Chondrocyte (in vitro differentiated cells): ENCODE measurements around the gene GSG1L. TPM values are rescaled to one million over a fixed set of nuclear protein-coding genes. Genes with fewer than 3 reads are reported as not detected.

Source experiments
- DNase-seq: peaks from one replicate; pipeline ENCODE4 v3.0.0; 2021; ENCODE audit warnings: mixed read lengths, low spot score
- H3K27ac Mint-ChIP-seq: one replicate; pipeline ENCODE4 v1.8.0; 2021; ENCODE audit warnings: mild to moderate bottlenecking, moderate library complexity, mixed read lengths; ENCODE audit not compliant: unreplicated experiment
- H3K27me3 Mint-ChIP-seq: 2 replicates; pipeline ENCODE4 v1.8.0; 2021; ENCODE audit warnings: low read depth, mixed read lengths
- H3K36me3 Mint-ChIP-seq: 2 replicates; pipeline ENCODE4 v1.8.0; 2021; ENCODE audit warnings: low read depth, mixed read lengths
- H3K4me1 Mint-ChIP-seq: 2 replicates; pipeline ENCODE4 v1.8.0; 2021; ENCODE audit warnings: low read depth, mild to moderate bottlenecking, mixed read lengths
- H3K4me3 Mint-ChIP-seq: one replicate; pipeline ENCODE4 v1.8.0; 2021; ENCODE audit warnings: mild to moderate bottlenecking, moderate library complexity, mixed read lengths; ENCODE audit not compliant: unreplicated experiment
- H3K9me3 Mint-ChIP-seq: 2 replicates; pipeline ENCODE4 v1.8.0; 2021; ENCODE audit warnings: low read depth, mixed read lengths
- CTCF ChIP-seq: fragments of 200-600 bp; sonication (generic); IDR thresholded peaks from 2 replicates; pipeline ENCODE4 v1.5.0; 2021; ENCODE audit warnings: antibody characterized with exemption, mild to moderate bottlenecking, moderate library complexity
- total RNA-seq: library from RNA; stranded (reverse); gene quantifications from 3 replicates; pipeline ENCODE4 v1.2.1, GENCODE V29; 2021

The GSG1L gene
- total RNA-seq, 1 donor from 2014 or later = not detected

DNA sequence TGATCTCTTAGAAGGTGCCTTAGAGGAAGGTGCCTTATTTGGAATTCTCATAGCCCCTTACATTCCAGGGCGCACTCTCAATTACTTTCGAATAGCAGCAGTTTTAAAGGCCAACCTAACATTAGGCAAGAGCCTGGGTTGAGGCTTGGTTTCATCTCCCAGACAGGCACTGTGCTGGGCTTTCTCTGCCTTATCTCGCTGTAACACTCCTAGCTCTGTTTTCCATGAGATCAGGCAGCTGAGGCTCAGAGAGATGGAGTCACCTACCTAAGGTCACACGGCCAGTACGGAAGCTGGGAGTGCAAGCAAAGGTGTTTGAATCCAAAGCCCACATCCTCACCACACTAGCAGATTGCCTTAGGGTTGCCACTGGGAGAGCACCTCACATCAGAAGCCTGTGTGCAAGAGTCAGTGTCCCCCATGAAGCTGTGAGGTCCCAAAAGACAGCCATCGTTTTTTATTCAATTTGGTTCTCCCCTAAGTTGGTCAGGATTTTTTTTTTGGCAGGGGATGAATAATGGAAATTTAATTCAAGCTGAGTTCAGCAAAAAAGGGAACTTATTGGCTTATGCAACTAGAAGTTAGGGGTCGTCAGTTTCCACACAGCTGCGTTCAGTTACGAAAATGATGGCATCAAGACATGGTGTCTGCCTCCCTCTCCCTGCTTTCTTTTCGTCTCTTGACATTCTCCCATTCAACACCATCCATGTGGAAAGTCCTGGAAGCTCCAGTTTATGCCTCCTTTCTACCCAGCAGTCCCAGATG, 307.1 kb downstream of the GSG1L start:
- Mint-ChIP-seq H3K4me1 (peaks cover 21% of the 10 kb centered on the region), H3K36me3 (peaks cover 11% of the 10 kb centered on the region), H3K4me3 (no peak overlapping the region), H3K27ac (no peak overlapping the region), H3K9me3 (no peaks in the 10 kb centered on the region), H3K27me3 (no peaks in the 10 kb centered on the region)
- DNase-seq = no peak
- TF ChIP-seq CTCF = no peak

DNA sequence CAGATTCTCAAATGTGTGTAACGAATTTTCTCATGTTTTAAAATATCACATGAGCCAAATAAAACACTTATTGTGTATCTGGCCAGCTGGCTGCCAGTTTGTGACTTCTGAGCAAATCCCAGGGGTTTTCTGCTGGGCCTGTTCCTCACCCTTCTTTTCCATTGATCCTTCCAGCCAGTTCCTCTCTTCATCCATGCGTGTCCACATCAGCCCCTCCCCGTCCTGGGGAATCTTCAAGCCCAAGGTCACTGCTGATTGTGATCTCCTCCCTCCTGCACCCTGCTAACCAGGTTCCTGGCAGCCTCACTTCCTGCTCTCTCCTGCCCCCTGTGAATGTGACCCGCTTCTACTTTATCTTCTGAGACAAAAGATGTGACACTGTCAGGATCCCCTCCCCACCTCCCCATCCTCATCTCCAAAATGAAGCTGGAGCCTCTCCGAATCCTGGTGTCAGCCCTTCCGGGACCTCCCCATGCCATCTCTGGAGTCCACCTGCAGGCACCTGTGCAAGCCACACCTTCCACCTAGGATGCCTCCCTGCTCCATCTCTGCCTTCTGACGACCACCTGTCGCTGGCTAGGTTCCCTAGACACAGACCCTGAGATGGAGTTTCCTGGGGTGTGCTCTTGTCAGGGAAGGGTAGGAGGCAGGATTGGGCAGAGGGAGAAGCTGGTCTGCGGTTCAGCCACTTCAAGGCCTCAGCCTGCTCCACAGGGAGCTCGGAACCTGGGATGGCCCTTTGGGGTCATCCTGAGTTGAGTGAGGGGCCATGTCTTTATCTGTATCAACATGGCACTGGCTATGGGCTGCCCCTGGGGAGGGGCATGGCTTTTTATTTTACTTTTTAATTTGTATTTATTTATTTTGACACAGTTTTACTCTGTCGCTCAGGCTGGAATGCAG, 308.5 kb downstream of the GSG1L start:
- Mint-ChIP-seq H3K27me3 (no peaks in the 10 kb centered on the region), H3K36me3 (peaks cover 11% of the 10 kb centered on the region), H3K4me1 (peaks cover 22% of the 10 kb centered on the region), H3K9me3 (no peaks in the 10 kb centered on the region), H3K4me3 (no peak overlapping the region), H3K27ac (no peak overlapping the region)
- DNase-seq = no peak
- TF ChIP-seq CTCF = no peak

DNA sequence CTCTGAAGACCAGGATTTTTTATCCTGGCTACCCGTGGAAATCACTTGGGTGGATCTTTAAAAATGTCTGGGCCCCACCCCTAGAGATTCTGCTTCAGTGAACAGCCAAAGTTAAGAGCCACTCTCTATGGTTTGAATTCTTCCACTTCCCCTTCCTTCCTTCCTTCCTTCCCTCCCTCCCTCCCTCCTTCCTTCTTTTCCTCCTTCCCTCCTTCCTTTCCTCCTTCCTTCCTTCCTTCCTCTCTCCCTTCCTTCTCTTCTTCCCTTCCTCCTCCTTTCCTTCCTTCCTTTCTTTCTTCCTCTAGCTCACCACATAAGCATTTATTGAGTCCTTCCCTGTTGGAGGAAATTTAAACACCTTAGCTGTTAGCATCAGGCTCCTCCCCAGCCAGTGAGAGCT, 310.0 kb downstream of the GSG1L start:
- H3K27ac Mint-ChIP-seq = no peak overlapping the region

DNA sequence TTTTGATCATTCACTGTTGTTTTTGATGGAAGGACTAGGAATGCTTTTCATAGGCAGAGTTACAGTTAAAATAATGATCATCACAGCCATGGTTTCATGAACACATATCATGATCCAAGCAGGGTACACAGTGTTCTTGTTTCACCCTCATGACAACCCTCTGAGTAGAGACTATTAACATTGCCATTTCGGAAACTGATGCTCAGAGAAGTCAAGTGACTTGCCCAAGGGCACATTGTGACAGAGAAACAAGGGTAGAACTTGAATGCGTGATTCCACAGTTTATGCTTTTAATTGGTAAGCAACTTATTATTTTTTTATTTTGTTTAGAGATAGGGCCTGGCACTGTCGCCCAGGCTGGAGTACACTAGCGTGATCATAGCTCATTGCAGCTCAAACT, 311.3 kb downstream of the GSG1L start:
- Mint-ChIP-seq H3K4me3 (no peak overlapping the region), H3K27me3 (no peaks in the 10 kb centered on the region), H3K36me3 (peaks cover 13% of the 10 kb centered on the region), H3K9me3 (no peaks in the 10 kb centered on the region), H3K27ac (no peak overlapping the region), H3K4me1 (peaks cover 21% of the 10 kb centered on the region)
- DNase-seq = no peak
- no peak for TF ChIP-seq CTCF

More for the DNA sequence above, 310.0 kb downstream of the GSG1L start:
- TF ChIP-seq CTCF = no peak
- peaks cover 21% of the 10 kb centered on the region for H3K4me1 Mint-ChIP-seq
- peaks cover 17% of the 10 kb centered on the region for H3K36me3 Mint-ChIP-seq
- no peaks in the 10 kb centered on the region for H3K9me3 Mint-ChIP-seq
- no peak overlapping the region for H3K4me3 Mint-ChIP-seq
- no peak for DNase-seq
- no peaks in the 10 kb centered on the region for H3K27me3 Mint-ChIP-seq

DNA sequence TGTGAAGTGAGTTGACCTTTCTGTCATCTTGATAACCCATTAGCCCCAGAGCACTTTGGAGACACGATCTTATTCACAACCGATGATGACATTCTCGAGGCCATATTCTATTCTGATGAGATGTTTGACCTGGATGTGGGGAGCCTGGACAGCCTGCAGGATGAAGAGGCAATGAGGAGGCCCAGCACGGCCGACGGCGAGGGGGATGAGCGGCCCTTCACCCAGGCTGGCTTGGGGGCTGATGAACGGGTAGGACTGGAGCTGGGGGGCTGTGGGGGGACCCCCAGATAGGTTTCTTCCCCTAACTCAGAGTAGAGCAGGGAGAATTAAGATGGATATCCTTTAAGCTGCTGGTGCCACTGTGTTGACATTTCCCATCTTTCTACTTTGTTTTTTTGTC, 311.8 kb downstream of the GSG1L start:
- Mint-ChIP-seq H3K27me3 (no peaks in the 10 kb centered on the region), H3K27ac (no peak overlapping the region), H3K4me3 (no peak overlapping the region), H3K36me3 (peaks cover 11% of the 10 kb centered on the region), H3K4me1 (peaks cover 21% of the 10 kb centered on the region), H3K9me3 (no peaks in the 10 kb centered on the region)
- no peak for TF ChIP-seq CTCF
- DNase-seq = no peak
